GM19238 (cell line): ENCODE results near the gene DBNDD1.
"Not testable (repeated sequence)": the region's sequence is repeated elsewhere in the genome, so short reads cannot be mapped to it uniquely, and the experiment has no call there.

ENCODE experiments used
- DNase-seq: peaks from one replicate; pipeline ENCODE4 v3.0.0; 2011; ENCODE audit warnings: low spot score; ENCODE audit not compliant: insufficient read length

The DBNDD1 gene, protein sequence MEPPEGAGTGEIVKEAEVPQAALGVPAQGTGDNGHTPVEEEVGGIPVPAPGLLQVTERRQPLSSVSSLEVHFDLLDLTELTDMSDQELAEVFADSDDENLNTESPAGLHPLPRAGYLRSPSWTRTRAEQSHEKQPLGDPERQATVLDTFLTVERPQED

DNA sequence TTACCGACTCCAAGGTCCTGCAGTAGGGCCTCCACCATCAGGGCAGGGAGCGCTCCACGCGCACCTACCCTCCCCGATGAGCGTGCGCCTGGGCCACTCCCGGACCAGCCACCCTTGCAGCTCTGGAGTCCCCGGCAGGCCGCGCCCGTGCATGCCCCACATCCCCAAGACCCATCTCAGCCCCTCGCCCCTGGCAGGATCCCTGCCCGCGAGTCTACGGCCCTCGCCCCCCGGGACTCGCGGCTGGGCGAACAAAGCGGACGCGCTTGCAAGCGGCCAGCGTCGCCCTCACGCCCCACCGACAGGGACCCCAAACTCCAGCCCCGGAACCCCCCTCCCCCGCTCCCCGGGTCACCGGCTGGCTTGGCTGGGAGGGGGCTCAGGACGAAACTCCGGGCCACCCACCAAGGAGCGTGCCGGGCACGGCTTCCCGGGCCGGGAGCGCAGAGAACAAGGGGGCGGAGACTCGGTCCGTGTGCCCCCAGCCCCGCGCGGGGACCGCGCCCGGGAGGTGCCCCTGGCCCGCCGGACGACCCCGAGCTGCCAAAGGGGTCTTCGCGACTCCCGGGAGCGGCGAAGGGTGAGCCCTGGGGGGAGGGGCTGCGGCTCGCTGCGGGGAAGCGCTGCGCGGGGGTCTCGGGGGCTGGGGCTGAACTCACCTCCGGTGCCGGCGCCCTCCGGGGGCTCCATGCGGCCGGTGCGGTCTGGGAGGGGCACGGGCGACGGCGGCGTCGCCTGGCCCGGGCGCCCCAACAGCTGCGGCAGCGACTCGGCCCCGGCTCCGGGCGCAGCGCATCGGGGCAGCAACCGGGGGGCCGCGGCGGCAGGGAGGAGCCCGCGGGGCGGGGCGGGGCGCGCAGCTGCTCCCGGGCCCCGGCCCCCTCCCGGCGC, at the start of gene DBNDD1:
TSS of gene DBNDD1 (minus strand) at position 805 of the 891 bp plus-strand sequence. CDS start at position 690, 115 bp downstream.
- no peak for DNase-seq

DNA sequence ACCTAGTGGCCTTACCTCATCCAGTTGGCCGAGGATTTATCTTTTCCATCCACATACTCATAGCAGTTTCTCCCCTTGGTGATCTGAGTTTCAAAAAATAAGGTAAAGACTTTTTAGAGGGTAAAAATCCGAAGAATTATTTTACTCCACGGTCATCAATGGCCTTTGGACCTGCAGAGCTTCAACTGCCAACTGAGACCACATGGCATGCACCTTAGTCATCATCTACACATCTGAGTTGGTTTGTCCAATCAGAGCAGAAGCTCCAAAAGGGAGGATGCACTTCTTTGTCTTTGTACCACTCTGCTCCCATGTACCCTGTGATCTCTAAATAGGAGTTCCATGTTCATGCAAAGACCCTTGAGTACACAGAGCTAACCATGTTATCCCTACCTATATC, 42.2 kb upstream of the DBNDD1 start:
- DNase-seq, result no peak

DNA sequence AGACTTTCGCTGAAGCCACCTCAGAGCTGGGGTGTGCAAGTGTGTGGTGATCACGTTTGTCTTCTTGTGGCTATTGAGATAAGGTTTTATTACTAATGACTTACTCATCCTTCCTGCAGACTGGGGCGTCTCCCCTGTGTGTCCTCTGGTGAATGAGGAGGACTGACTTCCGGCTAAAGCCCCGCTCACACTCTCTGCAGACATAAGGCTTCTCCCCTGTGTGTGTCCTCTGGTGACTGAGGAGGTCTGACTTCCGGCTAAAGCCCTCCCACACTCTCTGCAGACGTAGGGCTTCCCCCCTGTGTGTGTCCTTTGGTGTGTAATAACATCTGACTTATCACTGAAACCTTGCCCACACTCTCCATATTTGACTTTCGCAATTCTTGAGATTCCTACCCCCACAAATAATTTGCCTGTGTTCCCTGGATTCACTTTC, 38.5 kb upstream of the DBNDD1 start:
- no peak for DNase-seq

DNA sequence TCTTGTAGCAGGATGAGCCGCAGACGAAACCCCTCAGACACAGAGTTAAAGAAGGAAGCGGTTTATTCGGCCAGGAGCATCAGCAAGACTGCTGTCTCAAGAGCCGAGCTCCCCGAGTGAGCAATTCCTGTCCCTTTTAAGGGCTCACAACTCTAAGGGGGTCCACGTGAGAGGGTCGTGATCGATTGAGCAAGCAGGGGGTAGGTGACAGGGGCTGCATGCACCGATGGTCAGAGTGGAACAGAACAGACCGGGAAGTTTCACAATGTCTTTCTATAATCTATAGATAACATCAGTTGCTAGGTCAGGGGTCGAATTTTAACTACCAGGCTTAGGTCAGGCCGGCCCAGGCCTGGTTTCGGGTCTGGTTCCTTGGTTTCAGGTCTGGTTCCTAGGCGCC, 37.3 kb upstream of the DBNDD1 start:
- DNase-seq, result not testable (repeated sequence)

DNA sequence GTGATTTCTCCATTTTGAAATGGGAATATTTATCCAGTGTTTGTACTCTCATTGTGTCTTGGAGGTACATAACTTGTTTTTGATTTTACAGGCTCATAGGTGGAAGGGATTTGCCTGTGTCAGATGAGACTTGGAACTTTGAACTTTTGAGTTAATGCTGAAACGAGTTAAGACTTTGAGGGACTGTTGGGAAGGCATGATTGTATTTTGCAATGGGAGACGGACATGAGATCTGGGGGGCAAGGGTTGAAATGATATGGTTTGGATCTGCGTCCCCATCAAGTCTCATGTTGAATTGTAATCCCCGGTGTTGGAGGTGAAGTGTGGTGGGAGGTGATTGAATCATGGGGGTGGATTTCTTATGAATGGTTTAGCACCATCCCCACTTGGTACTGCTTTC, 36.1 kb upstream of the DBNDD1 start:
- no peak for DNase-seq

DNA sequence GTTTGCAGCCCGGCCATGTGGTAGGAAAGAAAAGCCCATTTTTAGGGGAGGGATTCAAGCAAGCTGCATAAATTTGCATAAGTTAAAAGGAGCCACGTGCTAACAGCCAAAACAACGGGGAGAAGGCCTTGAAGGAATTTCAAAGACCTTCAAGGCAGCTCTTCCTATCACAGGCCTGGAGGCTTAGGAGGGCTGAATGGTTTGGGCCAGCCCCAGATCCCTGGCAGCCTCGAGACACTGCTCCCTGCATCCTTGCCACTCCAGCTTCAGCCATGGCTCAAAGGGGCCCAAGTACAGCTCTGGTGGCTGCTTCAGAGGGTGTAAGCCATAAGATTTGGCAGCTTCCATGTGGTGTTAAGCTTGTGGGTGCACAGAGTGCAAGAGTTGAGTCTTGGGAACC, 35.3 kb upstream of the DBNDD1 start:
- no peak for DNase-seq

DNA sequence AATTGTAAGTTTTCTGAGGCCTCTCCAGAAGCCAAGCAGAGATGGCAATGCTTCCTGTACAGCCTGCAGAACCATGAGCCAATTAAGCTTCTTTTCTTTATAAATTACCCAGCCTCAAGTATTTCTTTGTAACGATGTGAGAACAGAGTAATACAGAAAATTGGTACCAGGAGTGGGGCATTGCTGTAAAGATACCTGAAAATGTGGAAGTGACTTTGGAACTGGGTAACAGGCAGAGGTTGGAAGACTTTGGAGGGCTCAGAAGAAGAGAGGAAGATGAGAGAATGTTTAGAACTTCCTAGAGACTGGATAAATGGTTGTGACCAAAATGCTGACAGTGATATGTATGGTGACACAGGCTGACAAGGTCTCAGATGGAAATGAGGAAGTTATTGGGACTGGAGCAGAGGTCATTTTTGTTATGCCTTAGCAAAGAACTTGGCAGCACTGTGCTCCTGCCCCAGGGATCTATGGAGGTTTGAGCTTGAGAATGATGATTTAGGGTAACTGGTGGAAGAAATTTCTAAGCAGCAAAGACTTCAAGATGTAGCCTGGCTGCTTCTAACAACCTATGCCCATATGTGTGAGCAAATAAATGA, 34.7 kb upstream of the DBNDD1 start:
- no peak for DNase-seq

DNA sequence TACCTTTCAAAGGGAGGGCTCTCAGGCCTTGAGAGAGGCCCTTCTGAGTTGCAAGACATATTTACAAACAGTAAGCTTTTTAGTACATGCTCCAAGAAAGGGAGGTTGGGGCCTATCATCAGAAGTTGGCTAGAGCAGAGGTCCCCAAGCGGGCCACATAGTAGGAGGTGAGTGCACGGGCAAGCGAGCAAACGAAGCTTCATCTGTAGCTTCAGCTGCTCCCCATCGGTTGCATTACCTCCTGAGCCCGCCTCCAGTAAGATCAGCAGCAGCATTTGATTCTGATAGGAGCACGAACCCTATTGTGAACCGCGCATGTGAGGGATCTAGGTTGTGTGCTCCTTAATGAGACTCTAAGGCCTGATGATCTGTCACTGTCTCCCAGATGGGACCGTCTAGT, 31.7 kb upstream of the DBNDD1 start:
- no peak for DNase-seq

DNA sequence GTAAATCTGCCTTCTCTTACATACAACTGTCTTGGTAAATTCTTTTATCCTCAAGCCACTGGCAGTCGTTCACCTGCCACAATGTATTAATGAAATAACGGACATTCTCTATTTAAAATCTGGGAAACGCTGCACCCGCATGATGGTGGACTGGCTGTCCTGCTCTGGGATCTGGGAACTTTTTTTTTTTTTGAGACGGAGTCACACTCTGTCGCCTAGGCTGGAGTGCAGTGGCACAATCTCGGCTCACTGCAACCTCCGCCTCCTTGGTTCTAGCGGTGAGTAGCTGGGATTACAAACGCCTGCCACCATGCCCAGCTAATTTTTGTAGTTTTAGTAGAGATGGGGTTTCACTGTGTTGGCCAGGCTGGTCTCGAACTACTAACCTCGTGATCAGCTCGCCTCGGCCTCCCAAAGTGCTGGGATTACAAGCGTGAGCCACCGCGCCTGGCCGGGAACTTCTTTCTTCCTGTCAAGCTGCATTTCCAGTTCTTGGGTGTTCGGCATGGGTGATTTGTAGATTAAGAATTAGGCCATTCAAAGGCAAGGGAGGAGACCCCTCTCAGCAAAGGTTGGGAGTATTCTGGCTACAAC, 29.6 kb upstream of the DBNDD1 start:
- DNase-seq, result no peak

DNA sequence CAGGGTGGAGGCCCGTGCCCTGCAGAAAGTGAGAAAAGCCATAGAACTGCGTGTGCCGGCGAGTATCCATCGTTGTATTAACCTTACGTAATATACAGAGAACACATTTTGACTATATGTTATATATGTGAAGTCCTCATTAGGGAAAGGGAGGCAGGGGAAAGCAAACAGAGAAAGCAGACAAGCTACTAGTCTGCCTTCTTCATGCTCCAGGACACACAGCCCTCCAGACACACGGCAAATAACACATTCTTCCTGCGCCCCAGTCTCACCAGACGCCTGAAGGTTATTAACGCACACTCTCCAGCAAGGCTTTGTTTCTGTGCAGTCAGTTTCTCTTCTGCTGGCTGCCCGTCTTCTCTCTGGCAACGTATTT, 29.1 kb upstream of the DBNDD1 start:
- DNase-seq, result no peak

DNA sequence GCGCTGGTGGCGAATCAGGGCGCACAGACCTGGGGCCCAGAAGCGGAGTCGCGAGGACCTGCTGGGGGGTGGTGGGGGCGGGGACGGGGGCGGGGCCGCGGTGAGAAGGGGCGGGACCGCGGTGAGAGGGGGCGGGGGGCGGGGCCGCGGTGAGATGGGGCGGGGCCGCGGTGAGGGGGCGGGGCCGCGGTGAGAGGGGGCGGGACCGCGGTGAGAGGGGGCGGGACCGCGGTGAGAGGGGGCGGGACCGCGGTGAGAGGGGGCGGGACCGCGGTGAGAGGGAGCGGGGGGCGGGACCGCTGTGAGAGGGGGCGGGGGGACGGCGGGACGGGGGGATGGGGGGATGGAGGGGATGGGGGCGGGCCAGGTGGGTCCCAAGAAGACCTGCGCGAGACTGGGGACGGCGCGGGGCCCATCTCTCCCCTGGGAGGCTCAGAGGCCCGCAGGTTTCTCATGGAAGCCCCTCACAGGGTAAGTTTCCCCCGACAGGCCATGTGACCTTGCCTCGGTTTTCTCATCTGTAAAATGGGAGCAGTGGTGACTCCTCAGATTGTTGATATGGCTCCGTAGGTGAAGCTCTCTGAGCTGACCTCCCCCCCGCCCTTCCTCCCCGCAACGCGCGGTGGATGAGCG, 28.6 kb upstream of the DBNDD1 start:
- no peak for DNase-seq

DNA sequence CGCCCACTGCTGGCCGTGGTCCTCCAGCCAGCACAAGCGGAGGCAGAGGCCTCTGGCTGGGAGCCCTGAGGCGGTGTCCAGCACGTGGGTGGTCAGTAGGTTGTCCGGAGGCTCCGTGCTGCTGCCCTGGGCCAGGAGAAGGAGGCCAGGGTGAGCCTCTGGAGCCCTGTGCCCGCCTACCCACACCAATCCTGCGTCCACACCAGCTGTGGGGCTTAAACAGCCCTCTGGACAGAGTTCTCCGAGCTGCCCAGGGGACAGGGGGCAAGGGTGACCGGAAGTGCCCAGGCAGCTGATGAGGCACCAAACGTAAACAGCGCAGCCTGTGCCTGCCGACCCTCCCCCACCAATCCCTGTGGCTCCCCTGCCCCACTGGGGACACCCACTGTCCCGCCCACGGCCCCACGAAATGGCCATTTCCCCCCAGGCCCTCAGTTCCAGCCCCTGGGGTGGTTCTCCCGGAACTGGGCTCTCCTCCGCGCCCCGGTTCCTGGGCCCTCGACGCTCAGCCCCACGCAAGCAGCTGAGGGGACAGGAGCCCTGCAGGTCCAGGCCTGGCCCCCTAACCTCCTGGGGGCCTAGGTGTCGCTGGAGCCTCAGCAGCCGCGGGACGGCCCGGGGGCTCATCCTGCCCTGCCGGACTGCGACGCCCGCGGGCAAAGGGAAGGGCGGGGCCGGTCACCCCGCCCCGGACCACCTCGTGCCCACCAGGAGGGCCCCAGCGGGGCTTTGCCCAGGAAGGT, 27.9 kb upstream of the DBNDD1 start:
- no peak for DNase-seq

DNA sequence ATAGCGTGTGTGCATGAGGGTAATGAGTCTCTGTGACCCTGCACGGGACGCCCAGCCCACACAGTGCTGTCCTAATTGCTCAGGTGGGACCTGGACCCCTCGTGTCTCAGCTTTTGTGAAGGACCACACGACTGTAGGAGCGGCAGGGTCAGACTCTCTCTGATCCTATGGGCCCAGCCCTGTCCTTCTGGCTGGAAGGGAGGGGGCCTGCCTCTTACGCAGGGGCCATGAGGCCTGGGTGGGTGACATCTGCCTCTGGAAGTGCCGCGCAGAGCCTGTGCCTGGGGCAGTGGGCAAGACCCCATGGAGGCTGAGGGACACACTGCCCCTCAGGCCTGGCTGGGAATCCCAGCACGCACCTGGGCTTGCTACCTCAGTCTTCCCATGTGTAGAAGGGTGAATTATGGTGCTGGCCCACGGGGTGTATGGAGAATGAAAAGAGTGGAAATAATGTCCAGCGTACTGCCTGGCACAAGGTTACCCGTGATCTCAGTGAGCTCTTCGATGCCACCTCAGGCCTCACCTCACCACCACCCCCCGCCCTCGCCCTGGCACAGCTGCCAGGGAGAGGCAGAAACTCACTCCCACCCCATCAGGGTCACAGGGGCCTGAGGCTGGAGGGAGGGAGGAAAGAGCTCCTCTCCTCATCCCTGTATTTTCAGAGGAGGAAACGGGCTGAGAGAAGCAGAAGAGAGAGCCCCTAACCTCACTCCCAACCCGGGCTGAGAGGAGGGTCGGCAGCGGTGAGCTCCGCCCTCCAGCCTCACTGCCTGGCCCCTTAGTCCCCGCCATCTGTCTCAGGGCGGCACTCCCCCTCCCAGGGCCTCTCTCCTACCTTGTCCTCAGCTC, 27.1 kb upstream of the DBNDD1 start:
- no peak for DNase-seq

DNA sequence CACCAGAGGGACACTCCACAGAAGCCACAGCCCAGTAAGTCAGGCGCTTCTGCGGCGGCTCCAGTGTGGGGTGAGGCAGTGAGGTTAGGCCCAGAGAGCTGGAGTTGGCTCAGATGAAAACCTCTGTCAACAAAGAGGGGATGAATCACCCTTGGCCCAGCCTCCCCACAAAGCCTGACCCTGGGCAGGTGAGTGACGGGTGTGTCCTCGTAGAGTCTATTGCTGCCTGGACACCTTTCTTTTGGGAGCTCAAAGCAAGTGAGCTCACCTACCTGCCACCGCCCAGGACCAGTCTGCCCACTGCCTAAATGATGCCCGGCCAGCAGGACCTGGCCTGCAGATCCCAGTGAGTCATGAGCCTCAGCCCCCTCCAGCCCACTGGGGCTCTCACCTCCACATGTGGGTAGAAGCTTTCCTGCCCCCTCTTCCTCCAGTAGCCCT, 24.9 kb upstream of the DBNDD1 start:
- DNase-seq, result no peak

DNA sequence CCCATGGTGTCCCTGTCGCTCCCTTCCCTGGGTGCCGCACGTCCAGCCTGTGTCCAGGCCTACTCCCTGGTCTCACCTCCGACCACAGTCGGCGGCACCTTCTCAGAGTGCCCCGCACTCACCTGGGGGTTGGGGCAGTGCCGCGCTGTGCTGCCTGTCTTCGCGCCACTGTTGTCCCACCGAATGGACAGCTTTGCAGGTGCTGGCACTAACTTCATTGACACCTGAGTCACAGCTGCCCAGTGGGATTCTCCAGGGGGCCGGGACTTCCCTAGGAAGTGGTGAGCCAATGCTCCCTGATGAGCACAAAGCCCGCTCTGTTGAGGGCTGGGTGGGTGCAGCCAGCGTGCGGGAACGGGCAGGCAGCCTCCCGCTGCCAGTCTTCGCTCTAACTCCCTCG, 24.3 kb upstream of the DBNDD1 start:
- no peak for DNase-seq

DNA sequence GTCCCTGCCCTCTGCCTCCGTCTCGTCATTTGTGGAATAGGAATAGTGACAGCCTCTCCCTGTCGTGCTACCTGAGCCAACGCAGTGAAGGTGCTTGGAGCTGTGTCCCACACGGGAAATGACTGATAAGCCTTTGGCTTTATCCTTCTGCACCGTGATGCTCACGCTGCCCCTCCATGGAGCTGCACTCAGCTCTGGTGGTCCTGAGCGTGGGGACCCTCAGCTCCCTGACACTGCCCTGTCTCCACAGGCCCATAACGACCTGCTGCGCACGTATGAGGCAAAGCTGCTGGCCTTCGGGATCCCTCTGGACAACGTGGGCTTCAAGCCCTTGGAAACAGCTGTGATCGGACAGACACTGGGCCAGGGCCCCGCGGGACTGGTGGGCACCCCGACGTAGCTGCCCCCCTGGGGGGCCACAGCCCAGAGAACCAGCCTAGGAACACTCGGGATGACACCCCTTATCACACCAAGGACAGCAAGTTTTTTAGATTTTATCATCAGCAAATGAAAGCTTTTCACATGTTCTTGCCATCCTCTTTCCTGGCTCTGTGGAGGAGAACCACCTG, 23.8 kb upstream of the DBNDD1 start:
- DNase-seq, result no peak

DNA sequence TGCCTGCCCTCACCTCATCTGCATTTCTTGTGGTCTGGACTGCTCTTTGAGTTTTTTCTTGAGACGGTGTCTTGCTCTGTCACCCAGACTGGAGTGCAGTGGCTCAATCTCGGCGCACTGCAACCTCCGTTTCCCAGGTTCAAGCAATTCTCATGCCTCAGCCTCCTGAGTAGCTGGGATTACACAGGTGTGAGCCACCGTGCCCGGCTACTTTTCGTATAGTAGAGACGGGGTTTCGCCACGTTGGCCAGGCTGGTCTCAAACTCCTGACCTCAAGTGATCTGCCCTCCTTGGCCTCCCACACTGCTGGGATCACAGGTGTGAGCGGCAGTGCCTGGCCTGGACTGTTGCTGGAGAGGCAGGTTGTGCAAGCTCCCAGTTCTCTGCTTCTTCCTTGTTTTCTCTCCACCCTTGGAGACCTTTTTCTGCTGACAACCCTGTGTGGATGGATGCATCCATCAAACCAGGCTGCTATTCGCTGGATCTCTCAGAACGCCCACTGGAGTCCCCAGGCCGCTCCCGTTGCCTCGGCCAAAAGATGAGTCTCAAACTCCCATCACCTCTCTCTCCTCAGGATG, 22.7 kb upstream of the DBNDD1 start:
- no peak for DNase-seq

DNA sequence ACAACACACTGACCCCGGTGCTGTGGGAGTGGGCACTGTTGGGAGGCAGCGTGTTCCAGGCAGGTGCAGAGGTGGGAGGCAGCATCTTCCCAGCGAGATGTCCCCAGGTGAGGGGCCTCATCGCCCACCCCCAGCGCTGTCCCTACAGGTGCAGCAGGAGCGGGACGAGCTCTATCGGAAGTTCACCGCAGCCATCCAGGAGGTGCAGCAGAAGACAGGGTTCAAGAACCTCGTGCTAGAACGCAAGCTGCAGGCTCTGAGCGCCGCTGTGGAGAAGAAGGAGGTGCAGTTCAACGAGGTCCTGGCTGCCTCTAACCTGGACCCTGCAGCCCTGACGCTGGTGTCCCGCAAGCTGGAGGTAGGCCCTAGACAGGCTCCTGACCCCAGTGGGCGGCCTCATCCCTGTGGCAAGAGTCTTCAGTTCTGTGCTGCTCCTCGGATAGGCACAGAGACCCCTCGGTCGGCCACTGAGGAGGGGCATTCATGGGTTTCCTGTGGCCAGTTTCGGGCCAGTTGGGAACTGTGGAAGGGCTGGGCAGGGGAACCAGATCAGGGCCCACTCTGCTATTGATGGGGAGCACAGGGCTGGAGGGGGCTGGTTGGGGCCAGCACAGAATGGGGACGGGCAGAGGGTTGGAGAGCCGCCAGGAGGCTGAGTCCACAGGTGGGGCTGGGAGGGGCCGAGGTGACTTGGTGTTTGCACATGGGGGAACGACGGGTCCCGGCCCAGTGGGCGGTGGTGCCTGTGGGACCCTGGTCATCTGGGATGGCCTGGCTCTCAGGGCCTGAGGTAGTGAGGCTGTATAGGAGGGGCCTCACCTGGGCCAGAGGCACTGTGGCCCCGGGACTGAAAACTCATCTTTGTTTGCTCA, 21.1 kb upstream of the DBNDD1 start:
- no peak for DNase-seq
